ENCODE results near the gene PLPP1.

PLPP1 gene

GRCh38 chr5:55467862-55468551, 66.8 kb downstream of the PLPP1 start:
- H3K27me3 Mint-ChIP-seq, result no peaks in the 10 kb centered on the region
- DNase-seq, result no peak
- no peaks in the 10 kb centered on the region for H3K9me3 Mint-ChIP-seq
- H3K27ac Mint-ChIP-seq, result no peak overlapping the region
- peaks cover 10% of the 10 kb centered on the region for H3K36me3 Mint-ChIP-seq (ENCODE audit: low read depth)
- H3K4me1 Mint-ChIP-seq (ENCODE audit: low read depth), result peaks cover 8% of the 10 kb centered on the region
- H3K4me3 Mint-ChIP-seq, result no peak overlapping the region

- no peak for DNase-seq
- no peak overlapping the region for H3K4me3 Mint-ChIP-seq
- no peak overlapping the region for H3K27ac Mint-ChIP-seq
- H3K27me3 Mint-ChIP-seq, result no peaks in the 10 kb centered on the region
- H3K36me3 Mint-ChIP-seq (ENCODE audit: low read depth), result peaks cover 10% of the 10 kb centered on the region
- H3K9me3 Mint-ChIP-seq, result no peaks in the 10 kb centered on the region
- no peaks in the 10 kb centered on the region for H3K4me1 Mint-ChIP-seq (ENCODE audit: low read depth)
Observed at GRCh38 chr5:55463613-55464012, 71.2 kb downstream of the PLPP1 start.

GRCh38 chr5:55459572-55459971, 75.2 kb downstream of the PLPP1 start:
- Mint-ChIP-seq H3K4me3 (no peak overlapping the region), H3K36me3 (ENCODE audit: low read depth) (peaks cover 4% of the 10 kb centered on the region), H3K27me3 (no peaks in the 10 kb centered on the region), H3K4me1 (ENCODE audit: low read depth) (peaks cover 17% of the 10 kb centered on the region), H3K9me3 (no peaks in the 10 kb centered on the region), H3K27ac (no peak overlapping the region)
- DNase-seq, result no peak

GRCh38 chr5:55456216-55456895, 78.4 kb downstream of the PLPP1 start:
- DNase-seq, result no peak
- Mint-ChIP-seq H3K27ac (no peak overlapping the region), H3K4me3 (no peak overlapping the region), H3K36me3 (ENCODE audit: low read depth) (peaks cover 2% of the 10 kb centered on the region), H3K27me3 (no peaks in the 10 kb centered on the region), H3K9me3 (no peaks in the 10 kb centered on the region), H3K4me1 (ENCODE audit: low read depth) (peaks cover 17% of the 10 kb centered on the region)

- Mint-ChIP-seq H3K9me3 (no peaks in the 10 kb centered on the region), H3K27me3 (no peaks in the 10 kb centered on the region), H3K27ac (no peak overlapping the region), H3K36me3 (ENCODE audit: low read depth) (peaks cover 5% of the 10 kb centered on the region), H3K4me1 (ENCODE audit: low read depth) (peaks cover 17% of the 10 kb centered on the region), H3K4me3 (no peak overlapping the region)
- DNase-seq, result no peak
Observed at GRCh38 chr5:55454282-55454681, 80.5 kb downstream of the PLPP1 start.

- no peaks in the 10 kb centered on the region for H3K27me3 Mint-ChIP-seq
- H3K4me1 Mint-ChIP-seq (ENCODE audit: low read depth), result peaks cover 17% of the 10 kb centered on the region
- H3K9me3 Mint-ChIP-seq, result no peaks in the 10 kb centered on the region
- no peak overlapping the region for H3K27ac Mint-ChIP-seq
- H3K36me3 Mint-ChIP-seq (ENCODE audit: low read depth), result peaks cover 5% of the 10 kb centered on the region
- DNase-seq, result no peak
- H3K4me3 Mint-ChIP-seq, result no peak overlapping the region
Observed at GRCh38 chr5:55453211-55453610, 81.6 kb downstream of the PLPP1 start.

GRCh38 chr5:55451976-55452375, 82.8 kb downstream of the PLPP1 start:
- H3K4me3 Mint-ChIP-seq, result no peak overlapping the region
- H3K36me3 Mint-ChIP-seq (ENCODE audit: low read depth), result peaks cover 5% of the 10 kb centered on the region
- no peaks in the 10 kb centered on the region for H3K9me3 Mint-ChIP-seq
- H3K4me1 Mint-ChIP-seq (ENCODE audit: low read depth), result peaks cover 19% of the 10 kb centered on the region
- no peak for DNase-seq
- no peaks in the 10 kb centered on the region for H3K27me3 Mint-ChIP-seq
- no peak overlapping the region for H3K27ac Mint-ChIP-seq

- Mint-ChIP-seq H3K4me1 (ENCODE audit: low read depth) (peaks cover 5% of the 10 kb centered on the region), H3K4me3 (no peak overlapping the region), H3K27me3 (no peaks in the 10 kb centered on the region), H3K9me3 (no peaks in the 10 kb centered on the region), H3K36me3 (ENCODE audit: low read depth) (peaks cover 5% of the 10 kb centered on the region), H3K27ac (no peak overlapping the region)
- no peak for DNase-seq
Observed at GRCh38 chr5:55450050-55450765, 84.6 kb downstream of the PLPP1 start.

- H3K4me1 Mint-ChIP-seq (ENCODE audit: low read depth), result peaks cover 15% of the 10 kb centered on the region
- no peak overlapping the region for H3K27ac Mint-ChIP-seq
- no peaks in the 10 kb centered on the region for H3K27me3 Mint-ChIP-seq
- DNase-seq, result no peak
- no peaks in the 10 kb centered on the region for H3K9me3 Mint-ChIP-seq
- peaks cover 3% of the 10 kb centered on the region for H3K36me3 Mint-ChIP-seq (ENCODE audit: low read depth)
- no peak overlapping the region for H3K4me3 Mint-ChIP-seq
Observed at GRCh38 chr5:55446640-55447351, 88.0 kb downstream of the PLPP1 start.

GRCh38 chr5:55445791-55446190, 89.0 kb downstream of the PLPP1 start:
- H3K27ac Mint-ChIP-seq, result no peak overlapping the region
- H3K27me3 Mint-ChIP-seq, result no peaks in the 10 kb centered on the region
- H3K9me3 Mint-ChIP-seq, result no peaks in the 10 kb centered on the region
- H3K4me3 Mint-ChIP-seq, result no peak overlapping the region
- peaks cover 24% of the 10 kb centered on the region for H3K4me1 Mint-ChIP-seq (ENCODE audit: low read depth)
- no peaks in the 10 kb centered on the region for H3K36me3 Mint-ChIP-seq (ENCODE audit: low read depth)
- no peak for DNase-seq

GRCh38 chr5:55441954-55442353, 92.8 kb downstream of the PLPP1 start:
- no peak for DNase-seq
- Mint-ChIP-seq H3K27ac (peak overlapping the region; percentile 62), H3K4me1 (ENCODE audit: low read depth) (peaks cover 55% of the 10 kb centered on the region), H3K9me3 (no peaks in the 10 kb centered on the region), H3K27me3 (no peaks in the 10 kb centered on the region), H3K4me3 (no peak overlapping the region), H3K36me3 (ENCODE audit: low read depth) (peaks cover 23% of the 10 kb centered on the region)

GRCh38 chr5:55441107-55441771, 93.5 kb downstream of the PLPP1 start:
- Mint-ChIP-seq H3K4me1 (ENCODE audit: low read depth) (peaks cover 55% of the 10 kb centered on the region), H3K27ac (peak overlapping the region; percentile 73), H3K27me3 (no peaks in the 10 kb centered on the region)

GRCh38 chr5:55440188-55440646, 94.5 kb downstream of the PLPP1 start:
- Mint-ChIP-seq H3K4me3 (peak overlapping the region; percentile 20), H3K27me3 (no peaks in the 10 kb centered on the region), H3K27ac (peak overlapping the region; percentile 86), H3K36me3 (ENCODE audit: low read depth) (peaks cover 39% of the 10 kb centered on the region), H3K9me3 (peaks cover 7% of the 10 kb centered on the region), H3K4me1 (ENCODE audit: low read depth) (peaks cover 55% of the 10 kb centered on the region)
- DNase-seq, result peak; percentile 50

More at GRCh38 chr5:55441107-55441771, 93.5 kb downstream of the PLPP1 start:
- Mint-ChIP-seq H3K9me3 (peaks cover 2% of the 10 kb centered on the region), H3K4me3 (no peak overlapping the region), H3K36me3 (ENCODE audit: low read depth) (peaks cover 29% of the 10 kb centered on the region)
- no peak for DNase-seq

GRCh38 chr5:55438998-55439397, 95.8 kb downstream of the PLPP1 start:
- Mint-ChIP-seq H3K27me3 (no peaks in the 10 kb centered on the region), H3K36me3 (ENCODE audit: low read depth) (peaks cover 51% of the 10 kb centered on the region), H3K4me3 (no peak overlapping the region), H3K27ac (no peak overlapping the region), H3K9me3 (peaks cover 19% of the 10 kb centered on the region), H3K4me1 (ENCODE audit: low read depth) (peaks cover 55% of the 10 kb centered on the region)
- no peak for DNase-seq
